ENCODE results near the gene CHCHD6. TPM values are rescaled to one million over a fixed set of nuclear protein-coding genes. Genes with fewer than 3 reads are reported as not detected.

Gene CHCHD6
- total RNA-seq, 4 donors from 2014 or later, result 2.0 to 11.5 (median 10.0) TPM

GRCh38 chr3:126891141-126891540 is 187.1 kb downstream of the CHCHD6 start:
- TF ChIP-seq CTCF (IDR thresholded peaks at IDR 0.05; ENCODE audit: low read depth), result no peak

GRCh38 chr3:126891791-126892190 is 187.8 kb downstream of the CHCHD6 start:
- TF ChIP-seq CTCF (IDR thresholded peaks at IDR 0.05; ENCODE audit: low read depth), result no peak

GRCh38 chr3:126893651-126894050 is 189.6 kb downstream of the CHCHD6 start:
- TF ChIP-seq CTCF (IDR thresholded peaks at IDR 0.05; ENCODE audit: low read depth), result no peak

GRCh38 chr3:126894475-126894874 is 190.4 kb downstream of the CHCHD6 start:
- TF ChIP-seq CTCF (IDR thresholded peaks at IDR 0.05; ENCODE audit: low read depth), result no peak

- no peak for TF ChIP-seq CTCF (IDR thresholded peaks at IDR 0.05; ENCODE audit: low read depth)
These were observed 191.4 kb downstream of the CHCHD6 start for GRCh38 chr3:126895178-126896066.

GRCh38 chr3:126896067-126896441 is 192.0 kb downstream of the CHCHD6 start:
- TF ChIP-seq CTCF (IDR thresholded peaks at IDR 0.05; ENCODE audit: low read depth), result no peak

- TF ChIP-seq CTCF (IDR thresholded peaks at IDR 0.05; ENCODE audit: low read depth), result no peak
These were observed 192.9 kb downstream of the CHCHD6 start for GRCh38 chr3:126896968-126897367.
